ENCODE data around the gene CADM3. TPM values are rescaled to one million over a fixed set of nuclear protein-coding genes. Genes with fewer than 3 reads are reported as not detected.
A peak's percentile ranks its signal among the peaks of the same experiment; 100 is the strongest.

CADM3 gene
- total and polyA plus RNA-seq, 9 of the 15 experiments (the other 6 are each of a cell fraction or from before 2014, with no cell fraction given) = 0.04 TPM; not detected in 8

GRCh38 chr1:159211331-159212136 is 40.1 kb downstream of the CADM3 start (continued):
- TF ChIP-seq SIN3B (IDR thresholded peaks at IDR 0.05; ENCODE audit: low read depth) = no peak
- no peak for TF ChIP-seq GATA2 (CRISPR knock-in tag; IDR thresholded peaks at IDR 0.05)
- TF ChIP-seq, protein P1, sequence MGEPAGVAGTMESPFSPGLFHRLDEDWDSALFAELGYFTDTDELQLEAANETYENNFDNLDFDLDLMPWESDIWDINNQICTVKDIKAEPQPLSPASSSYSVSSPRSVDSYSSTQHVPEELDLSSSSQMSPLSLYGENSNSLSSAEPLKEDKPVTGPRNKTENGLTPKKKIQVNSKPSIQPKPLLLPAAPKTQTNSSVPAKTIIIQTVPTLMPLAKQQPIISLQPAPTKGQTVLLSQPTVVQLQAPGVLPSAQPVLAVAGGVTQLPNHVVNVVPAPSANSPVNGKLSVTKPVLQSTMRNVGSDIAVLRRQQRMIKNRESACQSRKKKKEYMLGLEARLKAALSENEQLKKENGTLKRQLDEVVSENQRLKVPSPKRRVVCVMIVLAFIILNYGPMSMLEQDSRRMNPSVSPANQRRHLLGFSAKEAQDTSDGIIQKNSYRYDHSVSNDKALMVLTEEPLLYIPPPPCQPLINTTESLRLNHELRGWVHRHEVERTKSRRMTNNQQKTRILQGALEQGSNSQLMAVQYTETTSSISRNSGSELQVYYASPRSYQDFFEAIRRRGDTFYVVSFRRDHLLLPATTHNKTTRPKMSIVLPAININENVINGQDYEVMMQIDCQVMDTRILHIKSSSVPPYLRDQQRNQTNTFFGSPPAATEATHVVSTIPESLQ (CRISPR knock-in tag; IDR thresholded peaks at IDR 0.05) = no peak
- TF ChIP-seq ARNT (IDR thresholded peaks at IDR 0.05) = 0 out of 4 replicates have a peak, but pooled peaks of 1 of the 2 experiments have one; percentile 39
- TF ChIP-seq, protein P2, sequence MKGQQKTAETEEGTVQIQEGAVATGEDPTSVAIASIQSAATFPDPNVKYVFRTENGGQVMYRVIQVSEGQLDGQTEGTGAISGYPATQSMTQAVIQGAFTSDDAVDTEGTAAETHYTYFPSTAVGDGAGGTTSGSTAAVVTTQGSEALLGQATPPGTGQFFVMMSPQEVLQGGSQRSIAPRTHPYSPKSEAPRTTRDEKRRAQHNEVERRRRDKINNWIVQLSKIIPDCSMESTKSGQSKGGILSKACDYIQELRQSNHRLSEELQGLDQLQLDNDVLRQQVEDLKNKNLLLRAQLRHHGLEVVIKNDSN (CRISPR knock-in tag; IDR thresholded peaks at IDR 0.05) = no peak
- no peak for TF ChIP-seq SRF (CRISPR knock-in tag; IDR thresholded peaks at IDR 0.05)
- TF ChIP-seq ESRRB (CRISPR knock-in tag; IDR thresholded peaks at IDR 0.05; ENCODE audit: borderline replicate concordance) = no peak
- no peak for TF ChIP-seq DIDO1 (tag; IDR thresholded peaks at IDR 0.05; ENCODE audit: low read depth)
- peak; percentile 89 to 95 (median 94) for TF ChIP-seq CTCF (IDR thresholded peaks at IDR 0.05 in 2 of 3, conservative IDR thresholded peaks at IDR 0.05 in 1 of 3; ENCODE audit: insufficient read depth in 2 of 3, low read depth in 1 of 3, low read length in 3 of 3)
- TF ChIP-seq, protein P3, sequence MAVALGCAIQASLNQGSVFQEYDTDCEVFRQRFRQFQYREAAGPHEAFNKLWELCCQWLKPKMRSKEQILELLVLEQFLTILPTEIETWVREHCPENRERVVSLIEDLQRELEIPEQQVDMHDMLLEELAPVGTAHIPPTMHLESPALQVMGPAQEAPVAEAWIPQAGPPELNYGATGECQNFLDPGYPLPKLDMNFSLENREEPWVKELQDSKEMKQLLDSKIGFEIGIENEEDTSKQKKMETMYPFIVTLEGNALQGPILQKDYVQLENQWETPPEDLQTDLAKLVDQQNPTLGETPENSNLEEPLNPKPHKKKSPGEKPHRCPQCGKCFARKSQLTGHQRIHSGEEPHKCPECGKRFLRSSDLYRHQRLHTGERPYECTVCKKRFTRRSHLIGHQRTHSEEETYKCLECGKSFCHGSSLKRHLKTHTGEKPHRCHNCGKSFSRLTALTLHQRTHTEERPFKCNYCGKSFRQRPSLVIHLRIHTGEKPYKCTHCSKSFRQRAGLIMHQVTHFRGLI (CRISPR knock-in tag; IDR thresholded peaks at IDR 0.05) = no peak
- no peak for TF ChIP-seq CHD1 (IDR thresholded peaks at IDR 0.05; ENCODE audit: low read length)
- TF ChIP-seq HDAC3 (IDR thresholded peaks at IDR 0.05; ENCODE audit: borderline replicate concordance, partially characterized antibody) = no peak
- no peak for TF ChIP-seq EP400 (IDR thresholded peaks at IDR 0.05)
- no peak for TF ChIP-seq CTBP1 (IDR thresholded peaks at IDR 0.05; ENCODE audit: borderline replicate concordance)
- TF ChIP-seq ZNF589 (CRISPR knock-in tag; IDR thresholded peaks at IDR 0.05; ENCODE audit: low read depth) = no peak
- no peak for TF ChIP-seq NR3C1 (CRISPR knock-in tag; IDR thresholded peaks at IDR 0.05)
- no peak for TF ChIP-seq IFI16 (CRISPR knock-in tag; IDR thresholded peaks at IDR 0.05)
- no peak for TF ChIP-seq TFAM (CRISPR knock-in tag; conservative IDR thresholded peaks at IDR 0.05)
